Caco-2 (cell line): ENCODE results near the gene SRGAP1. TPM values are rescaled to one million over a fixed set of nuclear protein-coding genes. Genes with fewer than 3 reads are reported as not detected.

ENCODE experiments used
- BruUV-seq: library from RNA; stranded (reverse); fragments of 400-500 nt; replicated peaks from 2 replicates; lab custom pipeline; 2021; lab: Mats Ljungman, UMichigan
- CTCF ChIA-PET: fragments of 300-600 bp; sonication (Branson Sonifier 250); formaldehyde crosslinking; loops from one replicate; lab custom pipeline; 2022; ENCODE audit warnings: antibody characterized with exemption; lab: Charles Lee
- POLR2A ChIA-PET: fragments of 300-600 bp; sonication (Branson Sonifier 250); formaldehyde crosslinking; loops from one replicate; lab custom pipeline; 2022; ENCODE audit warnings: antibody characterized with exemption; lab: Charles Lee
- DNase-seq, 2 experiments: peaks; one replicate each; pipeline versions ENCODE4 v3.0.0 to v3.0.0-alpha.2; 2020 to 2022
- H3K27me3 ChIP-seq: replicated peaks from 2 replicates; pipeline ENCODE4 v1.6.0; 2011; ENCODE audit warnings: low read length; ENCODE audit not compliant: control insufficient read depth, insufficient read depth
- H3K36me3 ChIP-seq: 2 replicates; pipeline ENCODE4 v1.5.1; 2011; ENCODE audit warnings: low read length; ENCODE audit not compliant: control insufficient read depth, insufficient read depth
- H3K4me1 ChIP-seq: fragments of 250-450 bp; sonication (Bioruptor Pico); 2 replicates; pipeline ENCODE4 v1.5.1; 2020; ENCODE audit warnings: mild to moderate bottlenecking
- H3K4me3 ChIP-seq: 2 replicates; pipeline ENCODE4 v1.5.1; 2011; ENCODE audit warnings: low read depth, mild to moderate bottlenecking, control low read depth, low read length
- H3K9me3 ChIP-seq: fragments of 250-450 bp; sonication (Bioruptor Pico); 2 replicates; pipeline ENCODE4 v1.5.1; 2020; ENCODE audit warnings: mild to moderate bottlenecking, moderate library complexity
- H3K27ac Mint-ChIP-seq: one replicate; pipeline ENCODE4 v1.8.0; 2022; ENCODE audit warnings: mixed read lengths; ENCODE audit not compliant: unreplicated experiment
- H3K27me3 Mint-ChIP-seq: one replicate; pipeline ENCODE4 v1.8.0; 2022; ENCODE audit warnings: mixed read lengths; ENCODE audit not compliant: insufficient read depth, unreplicated experiment
- H3K36me3 Mint-ChIP-seq: one replicate; pipeline ENCODE4 v1.8.0; 2022; ENCODE audit warnings: mild to moderate bottlenecking, mixed read lengths; ENCODE audit not compliant: insufficient read depth, unreplicated experiment
- H3K4me1 Mint-ChIP-seq: one replicate; pipeline ENCODE4 v1.8.0; 2022; ENCODE audit warnings: low read depth, mixed read lengths; ENCODE audit not compliant: unreplicated experiment
- H3K4me3 Mint-ChIP-seq: one replicate; pipeline ENCODE4 v1.8.0; 2022; ENCODE audit warnings: mild to moderate bottlenecking, moderate library complexity, mixed read lengths; ENCODE audit not compliant: unreplicated experiment
- H3K9me3 Mint-ChIP-seq: one replicate; pipeline ENCODE4 v1.8.0; 2022; ENCODE audit warnings: mixed read lengths; ENCODE audit not compliant: unreplicated experiment
- intact Hi-C: fragments of 100-400 bp; cut with micrococcal nuclease; formaldehyde crosslinking; loops from one replicate; pipeline ENCODE4 v1.10.0; 2022; ENCODE audit not compliant: unreplicated experiment
- total RNA-seq: library from RNA; stranded (reverse); gene quantifications from 2 replicates; pipeline ENCODE4 v1.2.3, GENCODE V29; 2022
- TF ChIP-seq, protein P1 (sequence below), 2 experiments: fragments of 200-600 bp in 1 of 2; IDR thresholded peaks; 1 replicate in 1 of 2; 2 replicates in 1 of 2; pipeline versions ENCODE4 v1.5.1 to v1.8.0; 2011 to 2022; ENCODE audit warnings: antibody characterized with exemption in 1 of 2, control low read depth in 1 of 2, inconsistent platforms in 1 of 2, low read depth in 1 of 2, low read length in 1 of 2, mild to moderate bottlenecking in 1 of 2, moderate library complexity in 1 of 2; ENCODE audit not compliant: insufficient read depth in 1 of 2, severe bottlenecking in 1 of 2, unreplicated experiment in 1 of 2

Gene SRGAP1
- total RNA-seq, 1 experiment from 2014 or later = 22.1 TPM

DNA sequence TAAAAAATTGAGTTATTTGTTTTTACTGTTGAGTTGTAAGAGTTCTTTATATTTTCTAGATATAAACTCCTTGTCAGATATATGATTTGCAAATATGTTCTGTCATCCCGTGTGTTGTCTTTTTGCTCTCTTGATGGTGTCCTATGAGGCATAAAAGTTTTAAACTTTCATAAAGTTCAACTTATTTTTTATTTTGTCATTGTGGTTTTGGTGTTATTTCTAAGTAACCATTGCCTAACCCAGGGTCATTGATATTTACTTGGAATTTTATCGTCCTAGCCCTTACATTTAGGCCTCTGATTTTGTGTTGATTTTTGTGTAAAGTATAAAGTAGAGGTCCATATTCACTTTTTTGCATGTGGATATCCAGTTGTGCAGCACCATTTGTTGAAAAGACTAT, 63.1 kb downstream of the SRGAP1 start:
- H3K27me3 ChIP-seq = no peaks in the 10 kb centered on the region
- H3K36me3 Mint-ChIP-seq = peaks cover 3% of the 10 kb centered on the region
- ChIA-PET CTCF (no interaction called here), POLR2A (no interaction called here)
- H3K9me3 ChIP-seq = no peaks in the 10 kb centered on the region
- TF ChIP-seq, protein P1, sequence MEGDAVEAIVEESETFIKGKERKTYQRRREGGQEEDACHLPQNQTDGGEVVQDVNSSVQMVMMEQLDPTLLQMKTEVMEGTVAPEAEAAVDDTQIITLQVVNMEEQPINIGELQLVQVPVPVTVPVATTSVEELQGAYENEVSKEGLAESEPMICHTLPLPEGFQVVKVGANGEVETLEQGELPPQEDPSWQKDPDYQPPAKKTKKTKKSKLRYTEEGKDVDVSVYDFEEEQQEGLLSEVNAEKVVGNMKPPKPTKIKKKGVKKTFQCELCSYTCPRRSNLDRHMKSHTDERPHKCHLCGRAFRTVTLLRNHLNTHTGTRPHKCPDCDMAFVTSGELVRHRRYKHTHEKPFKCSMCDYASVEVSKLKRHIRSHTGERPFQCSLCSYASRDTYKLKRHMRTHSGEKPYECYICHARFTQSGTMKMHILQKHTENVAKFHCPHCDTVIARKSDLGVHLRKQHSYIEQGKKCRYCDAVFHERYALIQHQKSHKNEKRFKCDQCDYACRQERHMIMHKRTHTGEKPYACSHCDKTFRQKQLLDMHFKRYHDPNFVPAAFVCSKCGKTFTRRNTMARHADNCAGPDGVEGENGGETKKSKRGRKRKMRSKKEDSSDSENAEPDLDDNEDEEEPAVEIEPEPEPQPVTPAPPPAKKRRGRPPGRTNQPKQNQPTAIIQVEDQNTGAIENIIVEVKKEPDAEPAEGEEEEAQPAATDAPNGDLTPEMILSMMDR (IDR thresholded peaks at IDR 0.05; ENCODE audit: insufficient read depth in 1 of 2, low read depth in 1 of 2, low read length in 1 of 2, severe bottlenecking in 1 of 2, unreplicated experiment in 1 of 2) = no peak
- DNase-seq = no peak
- H3K4me1 Mint-ChIP-seq = peaks cover 12% of the 10 kb centered on the region
- intact Hi-C loops = no loop called here
- H3K27ac Mint-ChIP-seq = no peak overlapping the region
- H3K4me1 ChIP-seq = no peaks in the 10 kb centered on the region
- H3K4me3 ChIP-seq = no peak overlapping the region
- no peaks in the 10 kb centered on the region for H3K27me3 Mint-ChIP-seq
- no peak overlapping the region for H3K4me3 Mint-ChIP-seq
- no TSS peak for BruUV-seq
- no peaks in the 10 kb centered on the region; the same call in 1 of the 2 replicates for H3K36me3 ChIP-seq
- H3K9me3 Mint-ChIP-seq = no peaks in the 10 kb centered on the region

DNA sequence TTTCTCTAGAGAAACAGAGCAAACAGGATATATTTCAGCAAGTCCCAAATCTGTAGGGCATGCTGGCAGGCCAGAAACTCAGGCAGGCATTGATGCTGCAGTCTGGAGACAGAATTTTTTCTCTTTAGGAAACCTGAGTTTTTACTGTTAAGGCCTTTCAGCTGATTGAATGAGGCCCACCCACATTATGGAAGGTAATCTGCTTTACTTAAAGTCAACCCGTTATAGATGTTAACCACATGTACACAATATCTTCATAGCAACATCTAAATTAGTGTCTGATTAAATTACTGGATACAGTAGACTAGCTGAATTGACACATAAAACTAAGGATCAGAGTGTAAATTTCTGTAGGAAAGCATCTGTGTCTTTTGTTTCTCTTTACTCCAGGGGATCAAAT, 65.2 kb downstream of the SRGAP1 start:
- intact Hi-C loops = no loop called here

DNA sequence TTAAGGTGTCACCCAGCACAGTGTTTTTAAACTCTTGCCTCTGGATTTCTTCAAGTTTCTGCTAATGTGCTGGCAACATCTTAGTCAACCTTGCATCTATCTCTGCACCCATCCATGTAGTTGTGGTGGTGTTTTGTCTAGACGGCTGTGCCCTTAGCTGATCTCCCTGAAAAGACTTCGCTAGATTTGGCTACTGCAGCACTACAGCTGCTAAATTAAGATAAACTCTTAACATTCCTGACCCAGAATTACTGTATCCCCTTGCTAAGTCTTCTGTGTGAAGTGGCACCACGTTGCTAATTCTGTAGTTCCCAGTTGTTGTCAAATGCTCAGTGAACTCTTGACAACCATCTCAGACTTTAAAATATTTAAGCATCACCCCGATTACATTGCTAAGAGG, 66.8 kb downstream of the SRGAP1 start:
- Histone ChIP-seq H3K4me1 (peaks cover 24% of the 10 kb centered on the region), H3K4me3 (no peak overlapping the region), H3K36me3 (no peaks in the 10 kb centered on the region; the same call in 1 of the 2 replicates), H3K9me3 (no peaks in the 10 kb centered on the region), H3K27me3 (no peaks in the 10 kb centered on the region)
- H3K4me3 Mint-ChIP-seq = no peak overlapping the region
- ChIA-PET CTCF (no interaction called here), POLR2A (no interaction called here)
- no peaks in the 10 kb centered on the region for H3K27me3 Mint-ChIP-seq
- DNase-seq = no peak
- intact Hi-C loops = no loop called here
- H3K36me3 Mint-ChIP-seq = peaks cover 7% of the 10 kb centered on the region
- H3K9me3 Mint-ChIP-seq = no peaks in the 10 kb centered on the region
- no TSS peak for BruUV-seq
- no peak overlapping the region for H3K27ac Mint-ChIP-seq
- peaks cover 4% of the 10 kb centered on the region for H3K4me1 Mint-ChIP-seq
- TF ChIP-seq, protein P1 (IDR thresholded peaks at IDR 0.05; ENCODE audit: insufficient read depth in 1 of 2, low read depth in 1 of 2, low read length in 1 of 2, severe bottlenecking in 1 of 2, unreplicated experiment in 1 of 2) = no peak

More for the DNA sequence above, 65.2 kb downstream of the SRGAP1 start:
- H3K36me3 ChIP-seq = no peaks in the 10 kb centered on the region; the same call in 1 of the 2 replicates
- TF ChIP-seq, protein P1 (IDR thresholded peaks at IDR 0.05; ENCODE audit: insufficient read depth in 1 of 2, low read depth in 1 of 2, low read length in 1 of 2, severe bottlenecking in 1 of 2, unreplicated experiment in 1 of 2) = no peak
- Mint-ChIP-seq H3K4me1 (peaks cover 6% of the 10 kb centered on the region), H3K36me3 (peaks cover 7% of the 10 kb centered on the region), H3K4me3 (no peak overlapping the region), H3K27ac (peak overlapping the region; percentile 1), H3K9me3 (no peaks in the 10 kb centered on the region), H3K27me3 (no peaks in the 10 kb centered on the region)
- no TSS peak for BruUV-seq
- CTCF ChIA-PET = no interaction called here
- no peak for DNase-seq
- POLR2A ChIA-PET = no interaction called here
- H3K4me1 ChIP-seq = peaks cover 10% of the 10 kb centered on the region
- H3K4me3 ChIP-seq = no peak overlapping the region
- H3K27me3 ChIP-seq = no peaks in the 10 kb centered on the region
- no peaks in the 10 kb centered on the region for H3K9me3 ChIP-seq
